HEK293T (cell line): ENCODE data around the gene SPNS2.

ENCODE experiments used
- BHLHE40 ChIP-seq: fragments of 450-650 bp; IDR thresholded peaks from 2 replicates; pipeline ENCODE4 v1.6.1; 2016; ENCODE audit warnings: mild to moderate bottlenecking, moderate library complexity, borderline replicate concordance
- FOXA1 ChIP-seq: fragments of 450-650 bp; IDR thresholded peaks from 2 replicates; pipeline ENCODE4 v1.6.1; 2016; ENCODE audit warnings: mild to moderate bottlenecking
- FOXK2 ChIP-seq: fragments of 450-650 bp; IDR thresholded peaks from 2 replicates; pipeline ENCODE4 v1.6.1; 2016; ENCODE audit warnings: mild to moderate bottlenecking
- L3MBTL2 ChIP-seq: fragments of 450-650 bp; conservative IDR thresholded peaks from 2 replicates; pipeline ENCODE4 v1.6.1; 2016; ENCODE audit warnings: mild to moderate bottlenecking
- PKNOX1 ChIP-seq: fragments of 450-650 bp; IDR thresholded peaks from 2 replicates; pipeline ENCODE4 v1.6.1; 2016
- SUZ12 ChIP-seq: fragments of 450-650 bp; IDR thresholded peaks from 2 replicates; pipeline ENCODE4 v1.6.1; 2016; ENCODE audit warnings: mild to moderate bottlenecking
- TARDBP ChIP-seq: fragments of 450-650 bp; IDR thresholded peaks from 2 replicates; pipeline ENCODE4 v1.6.1; 2016

DNA sequence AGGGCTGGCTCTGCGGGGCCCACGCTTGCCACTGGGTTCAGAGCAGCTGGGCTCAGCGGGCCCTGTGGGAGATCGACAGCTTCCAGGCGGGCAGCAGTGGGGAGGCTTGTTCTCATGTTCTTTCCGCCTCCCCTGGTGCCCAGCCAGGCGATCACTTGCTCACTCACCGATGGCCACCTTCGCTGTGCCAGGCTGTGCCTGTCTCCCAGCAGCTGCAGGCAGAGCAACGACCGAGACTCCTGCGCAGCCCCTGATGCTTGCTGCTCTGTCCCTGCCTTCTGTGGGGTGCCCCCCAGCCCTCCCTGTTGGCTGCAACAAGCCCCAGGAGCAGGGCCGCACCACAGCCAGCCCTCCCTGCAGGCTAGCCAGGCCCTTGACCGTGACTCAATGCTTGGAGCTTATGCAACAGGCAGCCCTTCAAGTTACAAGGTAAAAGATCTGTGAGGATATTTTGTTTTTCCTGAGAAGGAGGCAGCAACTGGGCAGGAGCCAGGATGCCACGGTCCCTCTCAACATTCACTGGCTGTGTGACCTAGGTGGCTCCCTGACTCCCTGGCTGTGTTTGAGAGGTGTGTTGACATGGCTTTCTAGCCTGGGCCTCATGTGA is 9.6 kb upstream of the SPNS2 start:
- TF ChIP-seq FOXA1, result no peak
- TF ChIP-seq L3MBTL2, result no peak
- no peak for TF ChIP-seq BHLHE40
- TF ChIP-seq SUZ12, result no peak
- TF ChIP-seq TARDBP, result no peak
- no peak for TF ChIP-seq PKNOX1
- TF ChIP-seq FOXK2, result no peak
